Cardiac muscle cell (in vitro differentiated cells and primary cell): ENCODE measurements around the gene MPP3. TPM values are rescaled to one million over a fixed set of nuclear protein-coding genes. Genes with fewer than 3 reads are reported as not detected.
"Not testable (repeated sequence)": the region's sequence is repeated elsewhere in the genome, so short reads cannot be mapped to it uniquely, and the experiment has no call there.

Source experiments
- DNase-seq, 2 donors: peaks; one replicate each; pipeline versions ENCODE4 v3.0.0 to v3.0.0-alpha.2; 2010 to 2017; ENCODE audit warnings: low read depth in 1 of 2, low spot score in 1 of 2
- H3K27ac ChIP-seq: fragments of 200-600 bp; sonication (generic); 2 replicates; pipeline ENCODE4 v1.5.1; 2016
- H3K27me3 ChIP-seq: fragments of 200-600 bp; sonication (generic); 2 replicates; pipeline ENCODE4 v1.6.0; 2016; ENCODE audit warnings: control low read depth
- H3K36me3 ChIP-seq: fragments of 200-600 bp; sonication (generic); 2 replicates; pipeline ENCODE4 v1.5.1; 2016; ENCODE audit warnings: control low read depth
- H3K4me1 ChIP-seq: fragments of 200-600 bp; sonication (generic); 2 replicates; pipeline ENCODE4 v1.8.1; 2017; ENCODE audit warnings: low read depth, mild to moderate bottlenecking, mixed run types
- H3K4me3 ChIP-seq: fragments of 200-600 bp; sonication (generic); 2 replicates; pipeline ENCODE4 v1.5.1; 2016; ENCODE audit warnings: mild to moderate bottlenecking
- H3K9me3 ChIP-seq: fragments of 200-600 bp; sonication (generic); 2 replicates; pipeline ENCODE4 v1.5.1; 2017; ENCODE audit warnings: low read depth, mild to moderate bottlenecking, control low read depth
- CTCF ChIP-seq: IDR thresholded peaks from 2 replicates; pipeline ENCODE4 v1.5.1; 2012; ENCODE audit warnings: low read depth, mild to moderate bottlenecking, low read length
- polyA plus RNA-seq: library from polyadenylated mRNA; unstranded; fragments of >200 nt; fragmentation: Nextera tagmentation; extraction: Ambion mirVana; gene quantifications from 2 replicates; pipeline ENCODE4 v1.2.1, GENCODE V29; 2016
- total RNA-seq: library from RNA; depleted of rRNA; stranded (reverse); fragments of >200 nt; gene quantifications from 2 replicates; pipeline ENCODE4 v1.2.3, GENCODE V29; 2016

MPP3 gene
- total and polyA plus RNA-seq, 2 experiments from 2014 or later = 5.3 to 7.6 TPM

- TF ChIP-seq CTCF = no peak
- Histone ChIP-seq H3K36me3 (no peaks in the 10 kb centered on the region), H3K27me3 (no peaks in the 10 kb centered on the region), H3K27ac (no peak overlapping the region), H3K4me1 (no peaks in the 10 kb centered on the region), H3K4me3 (no peak overlapping the region), H3K9me3 (no peaks in the 10 kb centered on the region)
- DNase-seq = no peak
Measured at GRCh38 chr17:43874293-43874692, 41.3 kb upstream of the MPP3 start.

GRCh38 chr17:43873815-43874214, 40.9 kb upstream of the MPP3 start:
- DNase-seq = no peak
- no peaks in the 10 kb centered on the region for H3K27me3 ChIP-seq
- no peak for TF ChIP-seq CTCF
- H3K9me3 ChIP-seq = no peaks in the 10 kb centered on the region
- no peak overlapping the region for H3K27ac ChIP-seq
- no peak overlapping the region for H3K4me3 ChIP-seq
- H3K4me1 ChIP-seq = no peaks in the 10 kb centered on the region
- H3K36me3 ChIP-seq = no peaks in the 10 kb centered on the region

- TF ChIP-seq CTCF = no peak
- H3K4me1 ChIP-seq = no peaks in the 10 kb centered on the region
- no peak for DNase-seq
- H3K9me3 ChIP-seq = no peaks in the 10 kb centered on the region
- no peak overlapping the region for H3K4me3 ChIP-seq
- H3K27me3 ChIP-seq = no peaks in the 10 kb centered on the region
- no peak overlapping the region for H3K27ac ChIP-seq
- H3K36me3 ChIP-seq = no peaks in the 10 kb centered on the region
Measured at GRCh38 chr17:43873091-43873490, 40.1 kb upstream of the MPP3 start.

- DNase-seq = no peak
- Histone ChIP-seq H3K4me1 (no peaks in the 10 kb centered on the region), H3K9me3 (no peaks in the 10 kb centered on the region), H3K4me3 (no peak overlapping the region), H3K36me3 (no peaks in the 10 kb centered on the region), H3K27ac (no peak overlapping the region), H3K27me3 (peaks cover 7% of the 10 kb centered on the region)
- TF ChIP-seq CTCF = no peak
Measured at GRCh38 chr17:43871946-43872690, 39.2 kb upstream of the MPP3 start.

GRCh38 chr17:43869031-43869430, 36.1 kb upstream of the MPP3 start:
- not testable (repeated sequence) for H3K4me3 ChIP-seq, H3K9me3 ChIP-seq, DNase-seq, H3K27ac ChIP-seq, H3K4me1 ChIP-seq, H3K36me3 ChIP-seq
- H3K27me3 ChIP-seq = peaks cover 13% of the 10 kb centered on the region

GRCh38 chr17:43868226-43868994, 35.5 kb upstream of the MPP3 start:
- Histone ChIP-seq H3K27ac (no peak overlapping the region), H3K4me1 (no peaks in the 10 kb centered on the region), H3K4me3 (no peak overlapping the region), H3K36me3 (no peaks in the 10 kb centered on the region), H3K27me3 (peaks cover 13% of the 10 kb centered on the region), H3K9me3 (no peaks in the 10 kb centered on the region)
- DNase-seq = no peak
- no peak for TF ChIP-seq CTCF
